ENCODE data around the gene PPP3R1.

Gene PPP3R1

DNA sequence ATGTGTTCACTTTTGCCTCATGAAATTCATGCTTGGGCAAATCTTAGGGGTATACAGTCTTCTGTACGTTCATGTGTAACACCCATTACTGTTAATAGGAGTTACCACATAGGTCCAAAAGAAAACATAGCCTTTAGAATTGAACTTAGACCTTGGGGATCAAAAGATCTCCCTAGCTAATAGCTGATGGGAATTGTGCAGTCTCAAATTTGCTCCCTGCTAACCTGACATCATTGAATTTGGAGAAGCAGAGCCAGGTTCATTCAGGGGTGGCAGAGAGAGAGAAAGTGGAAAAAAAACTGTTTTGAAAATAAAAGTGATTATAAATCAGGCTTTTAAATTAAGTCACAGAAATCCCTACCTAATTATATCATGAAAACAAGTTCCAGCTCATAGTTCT is 28.0 kb upstream of the PPP3R1 start:
- TF ChIP-seq SPI1 (IDR thresholded peaks at IDR 0.05; ENCODE audit: borderline replicate concordance, low read depth) = no peak
- no peak for TF ChIP-seq POLR2AphosphoS5 (IDR thresholded peaks at IDR 0.05; ENCODE audit: low read depth)
- TF ChIP-seq REST (IDR thresholded peaks at IDR 0.05; ENCODE audit: insufficient replicate concordance, low read depth) = no peak
- no peak for TF ChIP-seq GABPA (IDR thresholded peaks at IDR 0.05; ENCODE audit: low read depth)
- TF ChIP-seq CTCF (IDR thresholded peaks at IDR 0.05; ENCODE audit: insufficient read depth, low read length) = no peak
- no peaks in the 10 kb centered on the region for H3K27me3 ChIP-seq (ENCODE audit: insufficient read depth, poor library complexity, severe bottlenecking)
- DNase-seq (ENCODE audit: low read depth in 1 of 2, low spot score in 1 of 2) = no peak
- H3K27ac ChIP-seq (replicated peaks) = no peak overlapping the region
- H3K4me3 ChIP-seq (replicated peaks; ENCODE audit: insufficient read depth, low read length) = no peak overlapping the region

GRCh38 chr2:68279691-68280090 is 27.4 kb upstream of the PPP3R1 start:
- Histone ChIP-seq H3K27ac (replicated peaks) (no peak overlapping the region), H3K27me3 (ENCODE audit: insufficient read depth, poor library complexity, severe bottlenecking) (no peaks in the 10 kb centered on the region), H3K4me3 (replicated peaks; ENCODE audit: insufficient read depth, low read length) (no peak overlapping the region)
- no peak for DNase-seq (ENCODE audit: low read depth in 1 of 2, low spot score in 1 of 2)
- TF ChIP-seq POLR2AphosphoS5 (IDR thresholded peaks at IDR 0.05; ENCODE audit: low read depth) = no peak
- no peak for TF ChIP-seq SPI1 (IDR thresholded peaks at IDR 0.05; ENCODE audit: borderline replicate concordance, low read depth)
- TF ChIP-seq GABPA (IDR thresholded peaks at IDR 0.05; ENCODE audit: low read depth) = no peak
- TF ChIP-seq CTCF (IDR thresholded peaks at IDR 0.05; ENCODE audit: insufficient read depth, low read length) = no peak
- no peak for TF ChIP-seq REST (IDR thresholded peaks at IDR 0.05; ENCODE audit: insufficient replicate concordance, low read depth)

GRCh38 chr2:68278169-68278568 is 25.8 kb upstream of the PPP3R1 start:
- TF ChIP-seq SPI1 (IDR thresholded peaks at IDR 0.05; ENCODE audit: borderline replicate concordance, low read depth) (no peak), REST (IDR thresholded peaks at IDR 0.05; ENCODE audit: insufficient replicate concordance, low read depth) (no peak), CTCF (IDR thresholded peaks at IDR 0.05; ENCODE audit: insufficient read depth, low read length) (no peak), POLR2AphosphoS5 (IDR thresholded peaks at IDR 0.05; ENCODE audit: low read depth) (no peak), GABPA (IDR thresholded peaks at IDR 0.05; ENCODE audit: low read depth) (no peak)

More at GRCh38 chr2:68278169-68278568, 25.8 kb upstream of the PPP3R1 start:
- Histone ChIP-seq H3K4me3 (replicated peaks; ENCODE audit: insufficient read depth, low read length) (no peak overlapping the region), H3K27me3 (ENCODE audit: insufficient read depth, poor library complexity, severe bottlenecking) (no peaks in the 10 kb centered on the region), H3K27ac (replicated peaks) (no peak overlapping the region)
- no peak for DNase-seq (ENCODE audit: low read depth in 1 of 2, low spot score in 1 of 2)

All from HL-60 (cell line).